WTC11 (cell line): Measurements from ENCODE around the gene GALNT12. TPM values are rescaled to one million over a fixed set of nuclear protein-coding genes. Genes with fewer than 3 reads are reported as not detected.

Source experiments
- ATAC-seq: fragments of 200-7000 bp; cut with Tn5 transposase; 2 replicates; pipeline ENCODE4 v1.10.0; 2021; ENCODE audit warnings: mild to moderate bottlenecking, moderate library complexity
- CTCF ChIA-PET: fragments of 300-600 bp; sonication (Branson Sonifier 250); formaldehyde crosslinking; loops from one replicate; lab custom pipeline; 2021; ENCODE audit warnings: antibody characterized with exemption; lab: Charles Lee
- POLR2A ChIA-PET: fragments of 350-600 bp; sonication (Branson Sonifier 250); formaldehyde crosslinking; loops from one replicate; lab custom pipeline; 2021; ENCODE audit warnings: antibody characterized with exemption; lab: Charles Lee
- DNase-seq: peaks from one replicate; pipeline ENCODE4 v3.0.0; 2021; ENCODE audit warnings: low spot score
- H3K27ac Mint-ChIP-seq: 2 replicates; pipeline ENCODE4 v1.8.0; 2021; ENCODE audit warnings: mixed read lengths
- H3K27me3 Mint-ChIP-seq: 2 replicates; pipeline ENCODE4 v1.8.0; 2021; ENCODE audit warnings: low read depth, mild to moderate bottlenecking, moderate library complexity, mixed read lengths
- H3K36me3 Mint-ChIP-seq: 2 replicates; pipeline ENCODE4 v1.8.0; 2021; ENCODE audit warnings: mixed read lengths
- H3K4me1 Mint-ChIP-seq: 2 replicates; pipeline ENCODE4 v1.8.0; 2022; ENCODE audit warnings: mixed read lengths
- H3K4me3 Mint-ChIP-seq: 2 replicates; pipeline ENCODE4 v1.8.0; 2021; ENCODE audit warnings: mild to moderate bottlenecking, moderate library complexity, mixed read lengths
- H3K9me3 Mint-ChIP-seq: 2 replicates; pipeline ENCODE4 v1.8.0; 2021; ENCODE audit warnings: mixed read lengths
- ATF1 ChIP-seq: sonication (generic); formaldehyde crosslinking; IDR thresholded peaks from 2 replicates; pipeline ENCODE4 v1.8.1; 2023; ENCODE audit warnings: mild to moderate bottlenecking, moderate library complexity, missing genetic modification reagents
- FOXJ3 ChIP-seq: sonication (generic); formaldehyde crosslinking; IDR thresholded peaks from 2 replicates; pipeline ENCODE4 v1.9.0; 2021; ENCODE audit warnings: missing genetic modification reagents, mild to moderate bottlenecking, borderline replicate concordance
- FOXK1 ChIP-seq: sonication (generic); formaldehyde crosslinking; IDR thresholded peaks from 2 replicates; pipeline ENCODE4 v1.8.0; 2022; ENCODE audit warnings: mild to moderate bottlenecking, moderate library complexity, missing genetic modification reagents
- GABPB1 ChIP-seq: sonication (generic); formaldehyde crosslinking; IDR thresholded peaks from 2 replicates; pipeline ENCODE4 v1.8.1; 2023; ENCODE audit warnings: mild to moderate bottlenecking, missing genetic modification reagents
- GTF2I ChIP-seq: fragments of 250-450 bp; sonication (Bioruptor Pico); conservative IDR thresholded peaks from 2 replicates; pipeline ENCODE4 v1.4.0; 2021; ENCODE audit warnings: mild to moderate bottlenecking
- IRF2 ChIP-seq: sonication (generic); formaldehyde crosslinking; IDR thresholded peaks from 2 replicates; pipeline ENCODE4 v1.8.0; 2022; ENCODE audit warnings: low read depth, missing genetic modification reagents, borderline replicate concordance
- JAZF1 ChIP-seq: fragments of 250-450 bp; sonication (Bioruptor Pico); IDR thresholded peaks from 2 replicates; pipeline ENCODE4 v1.9.0; 2021; ENCODE audit warnings: moderate library complexity, mild to moderate bottlenecking, inconsistent platforms
- JUN ChIP-seq: sonication (generic); formaldehyde crosslinking; IDR thresholded peaks from 2 replicates; pipeline ENCODE4 v1.8.0; 2023; ENCODE audit warnings: mild to moderate bottlenecking, missing genetic modification reagents
- KAT7 ChIP-seq: sonication (generic); formaldehyde crosslinking; IDR thresholded peaks from 2 replicates; pipeline ENCODE4 v1.8.1; 2023; ENCODE audit warnings: missing genetic modification reagents, mild to moderate bottlenecking, borderline replicate concordance
- NFATC4 ChIP-seq: fragments of 250-450 bp; sonication (Bioruptor Pico); IDR thresholded peaks from 2 replicates; pipeline ENCODE4 v1.9.0; 2021; ENCODE audit warnings: mild to moderate bottlenecking
- PRRX2 ChIP-seq: fragments of 250-450 bp; sonication (Bioruptor Pico); IDR thresholded peaks from 2 replicates; pipeline ENCODE4 v1.8.0; 2021; ENCODE audit warnings: mild to moderate bottlenecking
- RELA ChIP-seq: sonication (generic); formaldehyde crosslinking; IDR thresholded peaks from 2 replicates; pipeline ENCODE4 v1.8.1; 2022; ENCODE audit warnings: missing genetic modification reagents, mild to moderate bottlenecking, borderline replicate concordance
- SOX15 ChIP-seq: fragments of 250-450 bp; sonication (Bioruptor Pico); IDR thresholded peaks from 2 replicates; pipeline ENCODE4 v1.9.0; 2021; ENCODE audit warnings: mild to moderate bottlenecking
- TP53 ChIP-seq: sonication (generic); formaldehyde crosslinking; IDR thresholded peaks from 2 replicates; pipeline ENCODE4 v1.8.1; 2023; ENCODE audit warnings: mild to moderate bottlenecking, missing genetic modification reagents
- ZNF416 ChIP-seq: fragments of 250-450 bp; sonication (Bioruptor Pico); IDR thresholded peaks from 2 replicates; pipeline ENCODE4 v1.9.0; 2021; ENCODE audit warnings: mild to moderate bottlenecking, inconsistent platforms
- ZNF423 ChIP-seq: fragments of 250-450 bp; sonication (Bioruptor Pico); IDR thresholded peaks from 2 replicates; pipeline ENCODE4 v2.1.2; 2022; ENCODE audit warnings: mild to moderate bottlenecking, moderate library complexity
- total RNA-seq: library from RNA; stranded (reverse); gene quantifications from 3 replicates; pipeline ENCODE4 v1.2.3, GENCODE V29; 2021
- TF ChIP-seq, protein P1 (sequence below): sonication (generic); formaldehyde crosslinking; IDR thresholded peaks from 2 replicates; pipeline ENCODE4 v1.8.1; 2022; ENCODE audit warnings: missing genetic modification reagents, borderline replicate concordance
- TF ChIP-seq, protein P2 (sequence below): sonication (generic); formaldehyde crosslinking; IDR thresholded peaks from 2 replicates; pipeline ENCODE4 v1.8.0; 2023; ENCODE audit warnings: mild to moderate bottlenecking, missing genetic modification reagents
- TF ChIP-seq, protein P3 (sequence below): sonication (generic); formaldehyde crosslinking; IDR thresholded peaks from 2 replicates; pipeline ENCODE4 v1.8.0; 2022; ENCODE audit warnings: mild to moderate bottlenecking, missing genetic modification reagents
- TF ChIP-seq, protein P4 (sequence below): sonication (generic); formaldehyde crosslinking; IDR thresholded peaks from 2 replicates; pipeline ENCODE4 v1.8.1; 2022; ENCODE audit warnings: low read depth, mild to moderate bottlenecking, moderate library complexity, missing genetic modification reagents, borderline replicate concordance
- TF ChIP-seq, protein P5 (sequence below): fragments of 250-450 bp; sonication (Bioruptor Pico); IDR thresholded peaks from 2 replicates; pipeline ENCODE4 v1.9.0; 2021; ENCODE audit warnings: mild to moderate bottlenecking
- TF ChIP-seq, protein P6 (sequence below): sonication (generic); formaldehyde crosslinking; IDR thresholded peaks from 2 replicates; pipeline ENCODE4 v1.8.1; 2022; ENCODE audit warnings: low read depth, missing genetic modification reagents, borderline replicate concordance
- TF ChIP-seq, protein P7 (sequence below): sonication (generic); formaldehyde crosslinking; IDR thresholded peaks from 2 replicates; pipeline ENCODE4 v1.8.0; 2022; ENCODE audit warnings: mild to moderate bottlenecking, missing genetic modification reagents

The GALNT12 gene
- total RNA-seq, 1 experiment from 2014 or later, result 19.3 TPM

DNA sequence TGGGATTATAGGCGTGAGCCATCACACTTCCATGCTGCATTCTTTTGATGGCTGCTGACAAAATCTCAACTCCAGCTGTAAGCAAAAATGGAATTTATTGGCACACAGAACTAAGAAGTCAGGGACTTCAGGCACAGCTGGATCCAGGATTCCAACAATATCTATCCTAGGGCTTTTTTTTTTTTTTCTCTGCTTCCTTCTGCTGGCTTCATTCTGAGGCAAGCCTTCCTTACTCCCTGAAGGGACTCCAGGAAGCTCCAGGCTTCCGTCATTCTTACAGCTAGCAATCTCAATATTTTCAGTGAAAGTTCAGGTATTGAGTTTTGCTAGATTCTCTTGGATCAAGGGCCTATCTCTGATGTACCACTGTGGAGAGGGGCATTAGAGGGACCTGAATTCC is 66.1 kb downstream of the GALNT12 start:
- Mint-ChIP-seq H3K27ac (no peak overlapping the region), H3K36me3 (no peaks in the 10 kb centered on the region), H3K9me3 (peaks cover 27% of the 10 kb centered on the region), H3K27me3 (no peaks in the 10 kb centered on the region), H3K4me3 (no peak overlapping the region), H3K4me1 (no peaks in the 10 kb centered on the region)
- no peak for DNase-seq
- TF ChIP-seq, protein P1, sequence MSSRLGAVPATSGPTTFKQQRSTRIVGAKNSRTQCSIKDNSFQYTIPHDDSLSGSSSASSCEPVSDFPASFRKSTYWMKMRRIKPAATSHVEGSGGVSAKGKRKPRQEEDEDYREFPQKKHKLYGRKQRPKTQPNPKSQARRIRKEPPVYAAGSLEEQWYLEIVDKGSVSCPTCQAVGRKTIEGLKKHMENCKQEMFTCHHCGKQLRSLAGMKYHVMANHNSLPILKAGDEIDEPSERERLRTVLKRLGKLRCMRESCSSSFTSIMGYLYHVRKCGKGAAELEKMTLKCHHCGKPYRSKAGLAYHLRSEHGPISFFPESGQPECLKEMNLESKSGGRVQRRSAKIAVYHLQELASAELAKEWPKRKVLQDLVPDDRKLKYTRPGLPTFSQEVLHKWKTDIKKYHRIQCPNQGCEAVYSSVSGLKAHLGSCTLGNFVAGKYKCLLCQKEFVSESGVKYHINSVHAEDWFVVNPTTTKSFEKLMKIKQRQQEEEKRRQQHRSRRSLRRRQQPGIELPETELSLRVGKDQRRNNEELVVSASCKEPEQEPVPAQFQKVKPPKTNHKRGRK, result no peak
- TF ChIP-seq, protein P2, sequence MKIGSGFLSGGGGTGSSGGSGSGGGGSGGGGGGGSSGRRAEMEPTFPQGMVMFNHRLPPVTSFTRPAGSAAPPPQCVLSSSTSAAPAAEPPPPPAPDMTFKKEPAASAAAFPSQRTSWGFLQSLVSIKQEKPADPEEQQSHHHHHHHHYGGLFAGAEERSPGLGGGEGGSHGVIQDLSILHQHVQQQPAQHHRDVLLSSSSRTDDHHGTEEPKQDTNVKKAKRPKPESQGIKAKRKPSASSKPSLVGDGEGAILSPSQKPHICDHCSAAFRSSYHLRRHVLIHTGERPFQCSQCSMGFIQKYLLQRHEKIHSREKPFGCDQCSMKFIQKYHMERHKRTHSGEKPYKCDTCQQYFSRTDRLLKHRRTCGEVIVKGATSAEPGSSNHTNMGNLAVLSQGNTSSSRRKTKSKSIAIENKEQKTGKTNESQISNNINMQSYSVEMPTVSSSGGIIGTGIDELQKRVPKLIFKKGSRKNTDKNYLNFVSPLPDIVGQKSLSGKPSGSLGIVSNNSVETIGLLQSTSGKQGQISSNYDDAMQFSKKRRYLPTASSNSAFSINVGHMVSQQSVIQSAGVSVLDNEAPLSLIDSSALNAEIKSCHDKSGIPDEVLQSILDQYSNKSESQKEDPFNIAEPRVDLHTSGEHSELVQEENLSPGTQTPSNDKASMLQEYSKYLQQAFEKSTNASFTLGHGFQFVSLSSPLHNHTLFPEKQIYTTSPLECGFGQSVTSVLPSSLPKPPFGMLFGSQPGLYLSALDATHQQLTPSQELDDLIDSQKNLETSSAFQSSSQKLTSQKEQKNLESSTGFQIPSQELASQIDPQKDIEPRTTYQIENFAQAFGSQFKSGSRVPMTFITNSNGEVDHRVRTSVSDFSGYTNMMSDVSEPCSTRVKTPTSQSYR (CRISPR knock-in tag), result no peak
- TF ChIP-seq TP53 (CRISPR knock-in tag) (no peak), JUN (no peak), PRRX2 (no peak), ATF1 (CRISPR knock-in tag) (no peak), RELA (no peak), SOX15 (CRISPR knock-in tag) (no peak), KAT7 (CRISPR knock-in tag) (no peak)
- TF ChIP-seq, protein P3, sequence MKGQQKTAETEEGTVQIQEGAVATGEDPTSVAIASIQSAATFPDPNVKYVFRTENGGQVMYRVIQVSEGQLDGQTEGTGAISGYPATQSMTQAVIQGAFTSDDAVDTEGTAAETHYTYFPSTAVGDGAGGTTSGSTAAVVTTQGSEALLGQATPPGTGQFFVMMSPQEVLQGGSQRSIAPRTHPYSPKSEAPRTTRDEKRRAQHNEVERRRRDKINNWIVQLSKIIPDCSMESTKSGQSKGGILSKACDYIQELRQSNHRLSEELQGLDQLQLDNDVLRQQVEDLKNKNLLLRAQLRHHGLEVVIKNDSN (CRISPR knock-in tag), result no peak
- TF ChIP-seq, protein P4, sequence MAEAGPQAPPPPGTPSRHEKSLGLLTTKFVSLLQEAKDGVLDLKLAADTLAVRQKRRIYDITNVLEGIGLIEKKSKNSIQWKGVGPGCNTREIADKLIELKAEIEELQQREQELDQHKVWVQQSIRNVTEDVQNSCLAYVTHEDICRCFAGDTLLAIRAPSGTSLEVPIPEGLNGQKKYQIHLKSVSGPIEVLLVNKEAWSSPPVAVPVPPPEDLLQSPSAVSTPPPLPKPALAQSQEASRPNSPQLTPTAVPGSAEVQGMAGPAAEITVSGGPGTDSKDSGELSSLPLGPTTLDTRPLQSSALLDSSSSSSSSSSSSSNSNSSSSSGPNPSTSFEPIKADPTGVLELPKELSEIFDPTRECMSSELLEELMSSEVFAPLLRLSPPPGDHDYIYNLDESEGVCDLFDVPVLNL, result no peak
- TF ChIP-seq, protein P5, sequence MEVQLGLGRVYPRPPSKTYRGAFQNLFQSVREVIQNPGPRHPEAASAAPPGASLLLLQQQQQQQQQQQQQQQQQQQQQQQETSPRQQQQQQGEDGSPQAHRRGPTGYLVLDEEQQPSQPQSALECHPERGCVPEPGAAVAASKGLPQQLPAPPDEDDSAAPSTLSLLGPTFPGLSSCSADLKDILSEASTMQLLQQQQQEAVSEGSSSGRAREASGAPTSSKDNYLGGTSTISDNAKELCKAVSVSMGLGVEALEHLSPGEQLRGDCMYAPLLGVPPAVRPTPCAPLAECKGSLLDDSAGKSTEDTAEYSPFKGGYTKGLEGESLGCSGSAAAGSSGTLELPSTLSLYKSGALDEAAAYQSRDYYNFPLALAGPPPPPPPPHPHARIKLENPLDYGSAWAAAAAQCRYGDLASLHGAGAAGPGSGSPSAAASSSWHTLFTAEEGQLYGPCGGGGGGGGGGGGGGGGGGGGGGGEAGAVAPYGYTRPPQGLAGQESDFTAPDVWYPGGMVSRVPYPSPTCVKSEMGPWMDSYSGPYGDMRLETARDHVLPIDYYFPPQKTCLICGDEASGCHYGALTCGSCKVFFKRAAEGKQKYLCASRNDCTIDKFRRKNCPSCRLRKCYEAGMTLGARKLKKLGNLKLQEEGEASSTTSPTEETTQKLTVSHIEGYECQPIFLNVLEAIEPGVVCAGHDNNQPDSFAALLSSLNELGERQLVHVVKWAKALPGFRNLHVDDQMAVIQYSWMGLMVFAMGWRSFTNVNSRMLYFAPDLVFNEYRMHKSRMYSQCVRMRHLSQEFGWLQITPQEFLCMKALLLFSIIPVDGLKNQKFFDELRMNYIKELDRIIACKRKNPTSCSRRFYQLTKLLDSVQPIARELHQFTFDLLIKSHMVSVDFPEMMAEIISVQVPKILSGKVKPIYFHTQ (CRISPR knock-in tag), result no peak
- TF ChIP-seq, protein P6, sequence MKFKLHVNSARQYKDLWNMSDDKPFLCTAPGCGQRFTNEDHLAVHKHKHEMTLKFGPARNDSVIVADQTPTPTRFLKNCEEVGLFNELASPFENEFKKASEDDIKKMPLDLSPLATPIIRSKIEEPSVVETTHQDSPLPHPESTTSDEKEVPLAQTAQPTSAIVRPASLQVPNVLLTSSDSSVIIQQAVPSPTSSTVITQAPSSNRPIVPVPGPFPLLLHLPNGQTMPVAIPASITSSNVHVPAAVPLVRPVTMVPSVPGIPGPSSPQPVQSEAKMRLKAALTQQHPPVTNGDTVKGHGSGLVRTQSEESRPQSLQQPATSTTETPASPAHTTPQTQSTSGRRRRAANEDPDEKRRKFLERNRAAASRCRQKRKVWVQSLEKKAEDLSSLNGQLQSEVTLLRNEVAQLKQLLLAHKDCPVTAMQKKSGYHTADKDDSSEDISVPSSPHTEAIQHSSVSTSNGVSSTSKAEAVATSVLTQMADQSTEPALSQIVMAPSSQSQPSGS (CRISPR knock-in tag), result no peak
- no peak for ATAC-seq
- ChIA-PET POLR2A (no interaction called here), CTCF (no interaction called here)

DNA sequence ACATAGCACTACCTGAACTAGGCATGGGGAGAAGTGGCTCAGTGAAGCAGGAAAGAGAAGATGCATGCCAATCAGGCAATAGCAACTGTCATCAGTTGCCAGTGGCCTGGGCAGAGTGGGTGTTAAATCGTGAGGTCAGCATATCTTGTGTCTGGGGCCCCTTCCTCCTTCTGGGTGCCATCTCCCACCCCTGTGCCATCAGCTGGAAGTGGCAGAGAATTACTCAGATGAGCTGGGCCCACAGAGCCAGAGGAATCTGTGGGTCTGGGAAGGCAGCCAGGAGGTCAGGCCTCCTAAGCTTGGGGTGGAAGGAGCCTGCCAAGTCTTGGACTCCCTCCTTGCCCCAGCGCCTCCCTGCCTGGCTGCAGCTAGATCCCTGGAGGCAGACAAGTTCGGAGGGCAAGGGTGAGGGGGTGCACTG is 66.5 kb downstream of the GALNT12 start:
- Mint-ChIP-seq H3K36me3 (no peaks in the 10 kb centered on the region), H3K4me1 (no peaks in the 10 kb centered on the region), H3K27ac (no peak overlapping the region), H3K27me3 (no peaks in the 10 kb centered on the region), H3K9me3 (peaks cover 24% of the 10 kb centered on the region), H3K4me3 (no peak overlapping the region)
- DNase-seq (no peak), ATAC-seq (no peak)
- CTCF ChIA-PET, result no interaction called here
- POLR2A ChIA-PET, result interaction anchor here (0.6 kb wide), 1 partner anchor 18 kb away, joined by 4 read pairs; no protein-coding TSS in a partner anchor
- TF ChIP-seq FOXJ3 (CRISPR knock-in tag), result no peak
- no peak for TF ChIP-seq NFATC4 (CRISPR knock-in tag)
- TF ChIP-seq FOXK1 (CRISPR knock-in tag), result no peak
- TF ChIP-seq ZNF416, result no peak
- TF ChIP-seq ZNF423 (CRISPR knock-in tag), result no peak
- TF ChIP-seq, protein P7, sequence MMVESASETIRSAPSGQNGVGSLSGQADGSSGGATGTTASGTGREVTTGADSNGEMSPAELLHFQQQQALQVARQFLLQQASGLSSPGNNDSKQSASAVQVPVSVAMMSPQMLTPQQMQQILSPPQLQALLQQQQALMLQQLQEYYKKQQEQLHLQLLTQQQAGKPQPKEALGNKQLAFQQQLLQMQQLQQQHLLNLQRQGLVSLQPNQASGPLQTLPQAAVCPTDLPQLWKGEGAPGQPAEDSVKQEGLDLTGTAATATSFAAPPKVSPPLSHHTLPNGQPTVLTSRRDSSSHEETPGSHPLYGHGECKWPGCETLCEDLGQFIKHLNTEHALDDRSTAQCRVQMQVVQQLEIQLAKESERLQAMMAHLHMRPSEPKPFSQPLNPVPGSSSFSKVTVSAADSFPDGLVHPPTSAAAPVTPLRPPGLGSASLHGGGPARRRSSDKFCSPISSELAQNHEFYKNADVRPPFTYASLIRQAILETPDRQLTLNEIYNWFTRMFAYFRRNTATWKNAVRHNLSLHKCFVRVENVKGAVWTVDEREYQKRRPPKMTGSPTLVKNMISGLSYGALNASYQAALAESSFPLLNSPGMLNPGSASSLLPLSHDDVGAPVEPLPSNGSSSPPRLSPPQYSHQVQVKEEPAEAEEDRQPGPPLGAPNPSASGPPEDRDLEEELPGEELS (CRISPR knock-in tag), result no peak
- TF ChIP-seq GTF2I (CRISPR knock-in tag), result no peak
- TF ChIP-seq GABPB1 (CRISPR knock-in tag), result no peak
- no peak for TF ChIP-seq IRF2 (CRISPR knock-in tag)
- no peak for TF ChIP-seq JAZF1
